Chondrocyte (in vitro differentiated cells): ENCODE results near the gene FETUB. TPM values are rescaled to one million over a fixed set of nuclear protein-coding genes. Genes with fewer than 3 reads are reported as not detected.
"Not testable (repeated sequence)": the region's sequence is repeated elsewhere in the genome, so short reads cannot be mapped to it uniquely, and the experiment has no call there.

Source experiments
- DNase-seq: peaks from one replicate; pipeline ENCODE4 v3.0.0; 2021; ENCODE audit warnings: mixed read lengths, low spot score
- H3K27ac Mint-ChIP-seq: one replicate; pipeline ENCODE4 v1.8.0; 2021; ENCODE audit warnings: mild to moderate bottlenecking, moderate library complexity, mixed read lengths; ENCODE audit not compliant: unreplicated experiment
- H3K27me3 Mint-ChIP-seq: 2 replicates; pipeline ENCODE4 v1.8.0; 2021; ENCODE audit warnings: low read depth, mixed read lengths
- H3K36me3 Mint-ChIP-seq: 2 replicates; pipeline ENCODE4 v1.8.0; 2021; ENCODE audit warnings: low read depth, mixed read lengths
- H3K4me1 Mint-ChIP-seq: 2 replicates; pipeline ENCODE4 v1.8.0; 2021; ENCODE audit warnings: low read depth, mild to moderate bottlenecking, mixed read lengths
- H3K4me3 Mint-ChIP-seq: one replicate; pipeline ENCODE4 v1.8.0; 2021; ENCODE audit warnings: mild to moderate bottlenecking, moderate library complexity, mixed read lengths; ENCODE audit not compliant: unreplicated experiment
- H3K9me3 Mint-ChIP-seq: 2 replicates; pipeline ENCODE4 v1.8.0; 2021; ENCODE audit warnings: low read depth, mixed read lengths
- CTCF ChIP-seq: fragments of 200-600 bp; sonication (generic); IDR thresholded peaks from 2 replicates; pipeline ENCODE4 v1.5.0; 2021; ENCODE audit warnings: antibody characterized with exemption, mild to moderate bottlenecking, moderate library complexity
- total RNA-seq: library from RNA; stranded (reverse); gene quantifications from 3 replicates; pipeline ENCODE4 v1.2.1, GENCODE V29; 2021

The FETUB gene
- total RNA-seq, 1 donor from 2014 or later: not detected

- peaks cover 15% of the 10 kb centered on the region for H3K27me3 Mint-ChIP-seq
- no peak for TF ChIP-seq CTCF
- H3K4me3 Mint-ChIP-seq: no peak overlapping the region
- H3K27ac Mint-ChIP-seq: no peak overlapping the region
- peaks cover 5% of the 10 kb centered on the region for H3K4me1 Mint-ChIP-seq
- peaks cover 1% of the 10 kb centered on the region for H3K36me3 Mint-ChIP-seq
- no peak for DNase-seq
- H3K9me3 Mint-ChIP-seq: no peaks in the 10 kb centered on the region
Observed at GRCh38 chr3:186700267-186700666, 60.1 kb downstream of the FETUB start.

- not testable (repeated sequence) for DNase-seq, H3K4me3 Mint-ChIP-seq, H3K4me1 Mint-ChIP-seq, H3K9me3 Mint-ChIP-seq, H3K27ac Mint-ChIP-seq, H3K36me3 Mint-ChIP-seq
- H3K27me3 Mint-ChIP-seq: peaks cover 29% of the 10 kb centered on the region
Observed at GRCh38 chr3:186702451-186702850, 62.3 kb downstream of the FETUB start.

Other genes starting within 250 kb of the FETUB start
- 1.7 to 3.1 TPM (median 2.8 TPM) in 3 replicates for gene CRYGS, start 96.0 kb upstream of the FETUB start, total RNA-seq
- 12.8 to 19.6 TPM (median 13.8 TPM) in 3 replicates for gene TBCCD1, start 73.1 kb upstream of the FETUB start, total RNA-seq
- gene DNAJB11, start 69.7 kb upstream of the FETUB start, total RNA-seq: 63.6 to 91.1 TPM (median 67.6 TPM) in 3 replicates
- not detected in 3 replicates for gene AHSG, start 27.3 kb upstream of the FETUB start, total RNA-seq
- not detected in 3 replicates for gene HRG, start 25.6 kb downstream of the FETUB start, total RNA-seq
- not detected in 3 replicates for gene KNG1, start 77.0 kb downstream of the FETUB start, total RNA-seq
- gene EIF4A2, start 143.2 kb downstream of the FETUB start, total RNA-seq: 311 to 422 TPM (median 322 TPM) in 3 replicates
- gene RFC4, start 166.1 kb downstream of the FETUB start, total RNA-seq: 12.4 to 24.2 TPM (median 15.8 TPM) in 3 replicates
- 0.05 TPM in 1 of 3 replicates, not detected in the others for gene ADIPOQ, start 202.3 kb downstream of the FETUB start, total RNA-seq